22Rv1 (cell line): ENCODE results near the gene SYNE2.

Experiments used
- ZFX ChIP-seq: fragments of 450-650 bp; IDR thresholded peaks from 2 replicates; pipeline ENCODE4 v1.6.1; 2017; ENCODE audit warnings: antibody characterized with exemption, borderline replicate concordance
- TF ChIP-seq, protein P1 (sequence below): fragments of 450-650 bp; IDR thresholded peaks from 2 replicates; pipeline ENCODE4 v1.5.1; 2017; ENCODE audit warnings: mild to moderate bottlenecking

DNA sequence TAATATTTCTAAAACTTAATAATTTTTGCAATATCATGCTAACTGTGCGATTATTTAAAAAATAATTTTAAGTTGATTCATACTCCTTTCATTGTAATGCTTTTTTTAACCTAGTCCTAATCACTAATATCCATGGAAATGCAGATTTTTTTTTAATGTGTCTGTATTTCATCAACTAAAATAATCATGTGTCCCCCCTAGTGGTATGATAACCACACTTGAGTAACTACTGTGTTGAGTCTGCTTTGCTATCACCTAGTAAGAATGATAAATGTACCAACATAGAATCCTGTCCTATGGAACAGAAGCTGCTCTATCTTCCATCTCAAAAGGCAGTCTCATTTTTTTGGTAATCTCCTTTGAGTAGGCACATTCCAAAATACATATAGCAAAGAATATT lies 19.1 kb upstream of the SYNE2 start:
- TF ChIP-seq, protein P1, sequence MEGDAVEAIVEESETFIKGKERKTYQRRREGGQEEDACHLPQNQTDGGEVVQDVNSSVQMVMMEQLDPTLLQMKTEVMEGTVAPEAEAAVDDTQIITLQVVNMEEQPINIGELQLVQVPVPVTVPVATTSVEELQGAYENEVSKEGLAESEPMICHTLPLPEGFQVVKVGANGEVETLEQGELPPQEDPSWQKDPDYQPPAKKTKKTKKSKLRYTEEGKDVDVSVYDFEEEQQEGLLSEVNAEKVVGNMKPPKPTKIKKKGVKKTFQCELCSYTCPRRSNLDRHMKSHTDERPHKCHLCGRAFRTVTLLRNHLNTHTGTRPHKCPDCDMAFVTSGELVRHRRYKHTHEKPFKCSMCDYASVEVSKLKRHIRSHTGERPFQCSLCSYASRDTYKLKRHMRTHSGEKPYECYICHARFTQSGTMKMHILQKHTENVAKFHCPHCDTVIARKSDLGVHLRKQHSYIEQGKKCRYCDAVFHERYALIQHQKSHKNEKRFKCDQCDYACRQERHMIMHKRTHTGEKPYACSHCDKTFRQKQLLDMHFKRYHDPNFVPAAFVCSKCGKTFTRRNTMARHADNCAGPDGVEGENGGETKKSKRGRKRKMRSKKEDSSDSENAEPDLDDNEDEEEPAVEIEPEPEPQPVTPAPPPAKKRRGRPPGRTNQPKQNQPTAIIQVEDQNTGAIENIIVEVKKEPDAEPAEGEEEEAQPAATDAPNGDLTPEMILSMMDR: no peak
- TF ChIP-seq ZFX: no peak
